Vagina (tissue), 2 donors: ENCODE data around the gene SYNDIG1. TPM values are rescaled to one million over a fixed set of nuclear protein-coding genes. Genes with fewer than 3 reads are reported as not detected.
A peak's percentile ranks its signal among the peaks of the same experiment; 100 is the strongest.

ENCODE experiments used
- DNase-seq, 2 donors: peaks; one replicate each; pipeline ENCODE4 v3.0.0-alpha.2; 2017; ENCODE audit errors: extremely low spot score in 2 of 2
- H3K27ac ChIP-seq: fragments of 200-600 bp; sonication (generic); one replicate; pipeline ENCODE4 v1.5.1; 2019
- H3K27me3 ChIP-seq: fragments of 200-600 bp; sonication (generic); one replicate; pipeline ENCODE4 v1.5.1; 2019
- H3K36me3 ChIP-seq, 2 donors: fragments of 200-600 bp; sonication (generic); one replicate each; pipeline ENCODE4 v1.5.1; 2017 to 2019
- H3K4me1 ChIP-seq: fragments of 200-600 bp; sonication (generic); one replicate; pipeline ENCODE4 v1.5.1; 2019
- H3K4me3 ChIP-seq, 2 donors: fragments of 200-600 bp; sonication (generic); 1 replicate in 1 of 2; 2 replicates in 1 of 2; pipeline ENCODE4 v1.5.1; 2016 to 2019
- H3K9me3 ChIP-seq: fragments of 200-600 bp; sonication (generic); one replicate; pipeline ENCODE4 v1.5.1; 2019
- CTCF ChIP-seq, 3 experiments: fragments of 450-650 bp in 2 of 3; fragments of 200-600 bp in 1 of 3; sonication (generic) in 1 of 3; IDR thresholded peaks; one replicate each; pipeline ENCODE4 v1.5.1; 2017 to 2019; ENCODE audit warnings: antibody characterized with exemption in 3 of 3, mild to moderate bottlenecking in 2 of 3, moderate library complexity in 2 of 3
- POLR2A ChIP-seq, 2 donors: fragments of 450-650 bp; IDR thresholded peaks; one replicate each; pipeline ENCODE4 v1.6.1; 2017; ENCODE audit warnings: antibody characterized with exemption in 2 of 2, mild to moderate bottlenecking in 2 of 2, moderate library complexity in 2 of 2
- POLR2AphosphoS5 ChIP-seq, 2 donors: sonication (generic); formaldehyde crosslinking; IDR thresholded peaks; one replicate each; pipeline ENCODE4 v1.9.0; 2017; ENCODE audit warnings: antibody characterized with exemption in 2 of 2, mild to moderate bottlenecking in 2 of 2, low read depth in 1 of 2; ENCODE audit not compliant: insufficient read depth in 1 of 2
- intact Hi-C: fragments of 100-400 bp; cut with DNase I; formaldehyde crosslinking; loops from one replicate; pipeline ENCODE4 v1.15.1; 2023
- total RNA-seq: library from RNA; depleted of rRNA; stranded (reverse); fragments of >200 nt; gene quantifications from one replicate; pipeline ENCODE4 v1.2.3, GENCODE V29; 2016

The SYNDIG1 gene
- total RNA-seq: 3.2 TPM

GRCh38 chr20:24469116-24469893 lies at the start of gene SYNDIG1:
Gene SYNDIG1 (plus strand): TSS chr20:24469629. CDS start chr20:24543098, 73,469 bp downstream.
- Histone ChIP-seq H3K36me3 (no peaks in the 10 kb centered on the region), H3K9me3 (no peaks in the 10 kb centered on the region), H3K4me1 (peaks cover 10% of the 10 kb centered on the region), H3K27me3 (no peaks in the 10 kb centered on the region), H3K27ac (no peak within 1 kb of the TSS), H3K4me3 (peak within 1 kb of the TSS; percentile 42 to 55)
- DNase-seq: no peak
- intact Hi-C loops: no loop called here
- no peak for TF ChIP-seq POLR2AphosphoS5 (IDR thresholded peaks at IDR 0.05; ENCODE audit: insufficient read depth in 1 of 2, low read depth in 1 of 2)
- TF ChIP-seq POLR2A (IDR thresholded peaks at IDR 0.05): no peak
- TF ChIP-seq CTCF (IDR thresholded peaks at IDR 0.05): no peak

- no peaks in the 10 kb centered on the region for H3K27me3 ChIP-seq
- no peak for TF ChIP-seq CTCF (IDR thresholded peaks at IDR 0.05)
- TF ChIP-seq POLR2AphosphoS5 (IDR thresholded peaks at IDR 0.05; ENCODE audit: insufficient read depth in 1 of 2, low read depth in 1 of 2): no peak
- TF ChIP-seq POLR2A (IDR thresholded peaks at IDR 0.05): no peak
- no peak overlapping the region for H3K4me3 ChIP-seq
- H3K9me3 ChIP-seq: no peaks in the 10 kb centered on the region
- no peaks in the 10 kb centered on the region for H3K36me3 ChIP-seq
- DNase-seq: no peak
- no peak overlapping the region for H3K27ac ChIP-seq
- intact Hi-C loops: no loop called here
- no peaks in the 10 kb centered on the region for H3K4me1 ChIP-seq
Observed at GRCh38 chr20:24419786-24420185, 49.6 kb upstream of the SYNDIG1 start.

- Histone ChIP-seq H3K4me3 (no peak overlapping the region), H3K27me3 (no peaks in the 10 kb centered on the region), H3K27ac (no peak overlapping the region), H3K9me3 (no peaks in the 10 kb centered on the region), H3K36me3 (no peaks in the 10 kb centered on the region), H3K4me1 (no peaks in the 10 kb centered on the region)
- TF ChIP-seq CTCF (IDR thresholded peaks at IDR 0.05) (no peak), POLR2AphosphoS5 (IDR thresholded peaks at IDR 0.05; ENCODE audit: insufficient read depth in 1 of 2, low read depth in 1 of 2) (no peak), POLR2A (IDR thresholded peaks at IDR 0.05) (no peak)
- intact Hi-C loops: no loop called here
- DNase-seq: no peak
Observed at GRCh38 chr20:24420567-24420966, 48.9 kb upstream of the SYNDIG1 start.

- intact Hi-C loops: no loop called here
- Histone ChIP-seq H3K27ac (no peak overlapping the region), H3K27me3 (no peaks in the 10 kb centered on the region), H3K36me3 (no peaks in the 10 kb centered on the region), H3K4me1 (no peaks in the 10 kb centered on the region), H3K4me3 (no peak overlapping the region), H3K9me3 (no peaks in the 10 kb centered on the region)
- no peak for DNase-seq
- no peak for TF ChIP-seq CTCF (IDR thresholded peaks at IDR 0.05)
- TF ChIP-seq POLR2AphosphoS5 (IDR thresholded peaks at IDR 0.05; ENCODE audit: insufficient read depth in 1 of 2, low read depth in 1 of 2): no peak
- no peak for TF ChIP-seq POLR2A (IDR thresholded peaks at IDR 0.05)
Observed at GRCh38 chr20:24421071-24421470, 48.4 kb upstream of the SYNDIG1 start.

GRCh38 chr20:24422091-24422760 lies 47.2 kb upstream of the SYNDIG1 start:
- H3K4me1 ChIP-seq: no peaks in the 10 kb centered on the region
- no peak for DNase-seq
- no peaks in the 10 kb centered on the region for H3K9me3 ChIP-seq
- H3K4me3 ChIP-seq: no peak overlapping the region
- intact Hi-C loops: no loop called here
- no peak overlapping the region for H3K27ac ChIP-seq
- H3K36me3 ChIP-seq: no peaks in the 10 kb centered on the region
- TF ChIP-seq CTCF (IDR thresholded peaks at IDR 0.05) (no peak), POLR2AphosphoS5 (IDR thresholded peaks at IDR 0.05; ENCODE audit: insufficient read depth in 1 of 2, low read depth in 1 of 2) (no peak), POLR2A (IDR thresholded peaks at IDR 0.05) (no peak)
- H3K27me3 ChIP-seq: no peaks in the 10 kb centered on the region
